CD4-positive, alpha-beta memory T cell (primary cell): ENCODE results near the gene KRTAP9-4. TPM values are rescaled to one million over a fixed set of nuclear protein-coding genes. Genes with fewer than 3 reads are reported as not detected.
A peak's percentile ranks its signal among the peaks of the same experiment; 100 is the strongest.
"Not testable (repeated sequence)": the region's sequence is repeated elsewhere in the genome, so short reads cannot be mapped to it uniquely, and the experiment has no call there.

Experiments
- CTCF ChIA-PET: fragments of 350-600 bp; sonication (Branson Sonifier 250); formaldehyde crosslinking; loops from one replicate; lab custom pipeline; 2021; ENCODE audit warnings: inconsistent platforms; ENCODE audit not compliant: partially characterized antibody; lab: Charles Lee
- POLR2A ChIA-PET: fragments of 350-600 bp; sonication (Branson Sonifier 250); formaldehyde crosslinking; loops from one replicate; lab custom pipeline; 2021; ENCODE audit not compliant: partially characterized antibody; lab: Charles Lee
- DNase-seq, 5 donors: peaks; one replicate each; pipeline versions ENCODE4 v3.0.0 to v3.0.0-alpha.2; 2020 to 2022; ENCODE audit warnings: mixed read lengths in 1 of 5
- H3K27ac ChIP-seq: one replicate; pipeline ENCODE4 v1.7.0; 2013; ENCODE audit warnings: low read depth, low read length
- H3K27me3 ChIP-seq: 2 replicates; pipeline ENCODE4 v1.7.0; 2013; ENCODE audit warnings: mild to moderate bottlenecking, low read length, moderate library complexity; ENCODE audit not compliant: insufficient read depth
- H3K36me3 ChIP-seq: 2 replicates; pipeline ENCODE4 v1.7.0; 2013; ENCODE audit warnings: mild to moderate bottlenecking, low read length, moderate library complexity; ENCODE audit not compliant: insufficient read depth
- H3K4me1 ChIP-seq: 2 replicates; pipeline ENCODE4 v1.7.0; 2013; ENCODE audit warnings: mild to moderate bottlenecking, low read length, moderate library complexity; ENCODE audit not compliant: insufficient read depth
- H3K4me3 ChIP-seq, 2 donors: one replicate each; pipeline ENCODE4 v1.7.0; 2013; ENCODE audit warnings: low read length in 2 of 2, mild to moderate bottlenecking in 1 of 2
- H3K9me3 ChIP-seq, 2 donors: one replicate each; pipeline ENCODE4 v1.7.0; 2013; ENCODE audit warnings: low read length in 2 of 2, control low read depth in 1 of 2; ENCODE audit not compliant: control insufficient read depth in 1 of 2
- H3K27ac Mint-ChIP-seq, 7 donors: one replicate each; pipeline ENCODE4 v1.8.0; 2020 to 2021; ENCODE audit warnings: mixed read lengths in 7 of 7, mild to moderate bottlenecking in 6 of 7, inconsistent platforms in 3 of 7, moderate library complexity in 3 of 7
- H3K27me3 Mint-ChIP-seq, 2 donors: one replicate each; pipeline ENCODE4 v1.8.0; 2020 to 2021; ENCODE audit warnings: mixed read lengths in 2 of 2
- H3K36me3 Mint-ChIP-seq, 2 donors: one replicate each; pipeline ENCODE4 v1.8.0; 2020 to 2021; ENCODE audit warnings: mixed read lengths in 2 of 2, inconsistent platforms in 1 of 2, mild to moderate bottlenecking in 1 of 2
- H3K4me1 Mint-ChIP-seq, 4 donors: one replicate each; pipeline ENCODE4 v1.8.0; 2020 to 2021; ENCODE audit warnings: mixed read lengths in 4 of 4, mild to moderate bottlenecking in 1 of 4
- H3K4me3 Mint-ChIP-seq, 8 donors: one replicate each; pipeline ENCODE4 v1.8.0; 2020 to 2021; ENCODE audit warnings: mixed read lengths in 8 of 8, mild to moderate bottlenecking in 7 of 8, moderate library complexity in 6 of 8, inconsistent platforms in 3 of 8
- H3K9me3 Mint-ChIP-seq, 8 donors: one replicate each; pipeline ENCODE4 v1.8.0; 2020 to 2021; ENCODE audit warnings: mixed read lengths in 8 of 8, mild to moderate bottlenecking in 5 of 8, inconsistent platforms in 3 of 8, moderate library complexity in 1 of 8
- intact Hi-C: fragments of 100-400 bp; cut with micrococcal nuclease; formaldehyde crosslinking; loops from one replicate; pipeline ENCODE4 v1.15.1; 2023
- polyA plus RNA-seq, 2 donors: library from polyadenylated mRNA; unstranded; fragments of 300-500 nt; fragmentation: Illumina TruSeq; gene quantifications; one replicate each; pipeline ENCODE4 v1.2.3, GENCODE V29; 2021
- total RNA-seq, 2 experiments: library from RNA; stranded (reverse); gene quantifications; one replicate each; pipeline ENCODE4 v1.2.3, GENCODE V29; 2021

The KRTAP9-4 gene
- total and polyA plus RNA-seq, 4 experiments from 2014 or later: not detected

GRCh38 chr17:41267711-41268110 lies 18.2 kb downstream of the KRTAP9-4 start:
- peaks cover 9 to 19% of the 10 kb centered on the region in 2 donors for H3K27me3 Mint-ChIP-seq

GRCh38 chr17:41271323-41271722 lies 21.8 kb downstream of the KRTAP9-4 start:
- Mint-ChIP-seq H3K27me3 (peaks cover 14 to 16% of the 10 kb centered on the region in 2 donors), H3K4me1 (peaks cover 0 to 10% (median 4%) of the 10 kb centered on the region in 4 donors)
- H3K27ac Mint-ChIP-seq, H3K4me3 Mint-ChIP-seq, H3K27ac ChIP-seq, H3K4me1 ChIP-seq, H3K36me3 Mint-ChIP-seq, POLR2A ChIA-PET, H3K9me3 ChIP-seq, H3K9me3 Mint-ChIP-seq, intact Hi-C loops, H3K27me3 ChIP-seq, H3K36me3 ChIP-seq, DNase-seq, H3K4me3 ChIP-seq: not testable (repeated sequence)
- CTCF ChIA-PET: interaction anchor here (3.0 kb wide), 1 partner anchor 51 kb away, joined by 10 read pairs; no protein-coding TSS in a partner anchor

More at GRCh38 chr17:41267711-41268110, 18.2 kb downstream of the KRTAP9-4 start:
- Mint-ChIP-seq H3K36me3 (no peaks in the 10 kb centered on the region), H3K4me1 (peaks cover 0 to 15% (median 8%) of the 10 kb centered on the region in 4 donors), H3K9me3 (peaks cover 0 to 2% (median 0%) of the 10 kb centered on the region in 8 donors), H3K4me3 (no peak overlapping the region), H3K27ac (no peak overlapping the region)
- Histone ChIP-seq H3K27me3 (no peaks in the 10 kb centered on the region), H3K9me3 (no peaks in the 10 kb centered on the region), H3K4me3 (no peak overlapping the region), H3K36me3 (no peaks in the 10 kb centered on the region), H3K4me1 (no peaks in the 10 kb centered on the region), H3K27ac (no peak overlapping the region)
- CTCF ChIA-PET: interaction anchor here (1.3 kb wide), 1 partner anchor 55 kb away, joined by 4 read pairs; no protein-coding TSS in a partner anchor
- POLR2A ChIA-PET: no interaction called here
- intact Hi-C loops: no loop called here
- no peak for DNase-seq

DNA sequence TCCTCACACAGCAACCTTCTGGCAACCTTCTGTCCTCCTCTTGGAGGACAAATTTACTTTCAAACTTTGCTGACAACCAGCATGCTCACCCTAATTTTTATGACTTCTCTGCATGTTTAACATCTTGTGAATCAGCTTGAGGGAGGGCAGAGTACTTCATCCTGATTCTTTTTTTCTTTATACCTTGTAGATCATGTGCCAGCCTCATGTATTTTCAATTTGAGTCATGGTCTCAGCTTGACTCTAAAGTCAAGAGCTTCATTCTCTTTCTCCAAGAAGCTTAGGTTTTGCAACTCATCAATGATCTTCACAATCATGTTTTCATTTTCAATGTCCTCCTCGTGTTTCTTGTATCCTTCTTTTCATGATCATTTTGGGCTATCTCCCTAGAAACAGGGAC lies 22.4 kb downstream of the KRTAP9-4 start:
- no peak overlapping the region for H3K27ac ChIP-seq
- no peak for DNase-seq
- no peaks in the 10 kb centered on the region for H3K27me3 ChIP-seq
- no peak overlapping the region for H3K4me3 ChIP-seq
- Mint-ChIP-seq H3K27ac (no peak overlapping the region), H3K9me3 (peaks cover 0 to 2% (median 0%) of the 10 kb centered on the region in 8 donors), H3K4me1 (peaks cover 0 to 10% (median 4%) of the 10 kb centered on the region in 4 donors), H3K27me3 (peaks cover 16% of the 10 kb centered on the region in 2 donors), H3K36me3 (no peaks in the 10 kb centered on the region), H3K4me3 (no peak overlapping the region)
- no peaks in the 10 kb centered on the region for H3K36me3 ChIP-seq
- CTCF ChIA-PET: interaction anchor here (3.0 kb wide), 1 partner anchor 50 kb away, joined by 10 read pairs; no protein-coding TSS in a partner anchor
- no peaks in the 10 kb centered on the region for H3K4me1 ChIP-seq
- intact Hi-C loops: no loop called here
- POLR2A ChIA-PET: no interaction called here
- no peaks in the 10 kb centered on the region for H3K9me3 ChIP-seq

- H3K27me3 ChIP-seq, H3K27ac Mint-ChIP-seq, H3K9me3 Mint-ChIP-seq, H3K4me1 ChIP-seq, H3K36me3 ChIP-seq, H3K9me3 ChIP-seq, CTCF ChIA-PET, DNase-seq, H3K4me3 Mint-ChIP-seq, H3K27ac ChIP-seq, H3K36me3 Mint-ChIP-seq, POLR2A ChIA-PET, H3K4me1 Mint-ChIP-seq, H3K4me3 ChIP-seq: not testable (repeated sequence)
- peaks cover 14 to 19% of the 10 kb centered on the region in 2 donors for H3K27me3 Mint-ChIP-seq
- intact Hi-C loops: loop anchor here (1.0 kb wide), 1 partner anchor 11 kb away; no protein-coding TSS in a partner anchor
These were observed 26.2 kb downstream of the KRTAP9-4 start, which contains the start of gene KRTAP9-7 for GRCh38 chr17:41275648-41276190. TSS of gene KRTAP9-7 (plus strand) at chr17:41275698. CDS start at chr17:41275698, 0 bp downstream.

- peaks cover 16 to 19% of the 10 kb centered on the region in 2 donors for H3K27me3 Mint-ChIP-seq
- no peaks in the 10 kb centered on the region for H3K9me3 ChIP-seq
- H3K36me3 ChIP-seq: no peaks in the 10 kb centered on the region
- CTCF ChIA-PET: no interaction called here
- intact Hi-C loops: no loop called here
- DNase-seq: no peak
- no peaks in the 10 kb centered on the region for H3K36me3 Mint-ChIP-seq
- H3K4me1 Mint-ChIP-seq: peaks cover under 1 to 2% (median 1%) of the 10 kb centered on the region in 4 donors
- peak overlapping the region in 1 of 7 donors; percentile 33 for H3K27ac Mint-ChIP-seq
- H3K9me3 Mint-ChIP-seq: peaks cover 0 to 4% (median 0%) of the 10 kb centered on the region in 8 donors
- no peaks in the 10 kb centered on the region for H3K27me3 ChIP-seq
- no peak overlapping the region for H3K27ac ChIP-seq
- no peak overlapping the region for H3K4me3 ChIP-seq
- H3K4me3 Mint-ChIP-seq: no peak overlapping the region
- POLR2A ChIA-PET: no interaction called here
- no peaks in the 10 kb centered on the region for H3K4me1 ChIP-seq
These were observed 28.9 kb downstream of the KRTAP9-4 start for GRCh38 chr17:41278176-41278955.

GRCh38 chr17:41284043-41284442 lies 34.6 kb downstream of the KRTAP9-4 start:
- H3K4me3 Mint-ChIP-seq: no peak overlapping the region
- no peak for DNase-seq
- Histone ChIP-seq H3K4me1 (peaks cover 6% of the 10 kb centered on the region), H3K4me3 (no peak overlapping the region), H3K27me3 (no peaks in the 10 kb centered on the region), H3K9me3 (no peaks in the 10 kb centered on the region), H3K27ac (no peak overlapping the region), H3K36me3 (no peaks in the 10 kb centered on the region)
- H3K27ac Mint-ChIP-seq: no peak overlapping the region
- peaks cover 0 to 2% (median 0%) of the 10 kb centered on the region in 8 donors for H3K9me3 Mint-ChIP-seq
- H3K36me3 Mint-ChIP-seq: no peaks in the 10 kb centered on the region
- ChIA-PET POLR2A (interaction anchor here (0.9 kb wide), 1 partner anchor 25 kb away, joined by 3 read pairs; the partner anchor contains the start of gene KRTAP16-1), CTCF (no interaction called here)
- H3K27me3 Mint-ChIP-seq: peaks cover 0 to 4% of the 10 kb centered on the region in 2 donors
- intact Hi-C loops: no loop called here
- peaks cover 3 to 14% (median 10%) of the 10 kb centered on the region in 4 donors for H3K4me1 Mint-ChIP-seq

DNA sequence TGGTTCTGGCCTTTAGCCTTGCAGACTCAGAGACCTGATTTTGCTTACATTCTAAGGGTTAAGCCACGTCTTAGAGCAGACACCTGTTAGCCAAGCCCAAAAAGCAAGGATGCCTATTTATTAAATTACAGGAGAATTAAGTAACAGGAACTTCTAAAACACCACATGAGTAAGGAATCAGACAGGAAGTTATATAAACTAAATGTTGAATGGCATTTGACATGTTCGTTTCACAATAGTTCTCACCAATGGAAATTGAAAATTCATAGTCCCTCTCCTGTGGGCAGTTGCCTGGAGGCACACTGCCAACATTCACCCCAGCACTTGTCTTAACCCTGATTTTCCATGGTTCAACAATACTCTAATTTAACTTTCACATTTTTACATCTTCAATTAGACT lies 35.1 kb downstream of the KRTAP9-4 start:
- no peaks in the 10 kb centered on the region for H3K9me3 ChIP-seq
- ChIA-PET POLR2A (interaction anchor here (0.9 kb wide), 1 partner anchor 24 kb away, joined by 3 read pairs; the partner anchor contains the start of gene KRTAP16-1), CTCF (no interaction called here)

More for the DNA sequence above, 35.1 kb downstream of the KRTAP9-4 start:
- peaks cover 6% of the 10 kb centered on the region for H3K4me1 ChIP-seq
- H3K27ac ChIP-seq: no peak overlapping the region
- Mint-ChIP-seq H3K27ac (peak overlapping the region in 1 of 7 donors; percentile 31), H3K9me3 (peaks cover 0 to 2% (median 0%) of the 10 kb centered on the region in 8 donors), H3K27me3 (peaks cover 0 to 4% of the 10 kb centered on the region in 2 donors), H3K4me3 (no peak overlapping the region), H3K36me3 (no peaks in the 10 kb centered on the region), H3K4me1 (peaks cover 3 to 14% (median 10%) of the 10 kb centered on the region in 4 donors)
- DNase-seq: no peak
- H3K36me3 ChIP-seq: no peaks in the 10 kb centered on the region
- H3K4me3 ChIP-seq: no peak overlapping the region
- H3K27me3 ChIP-seq: no peaks in the 10 kb centered on the region
- intact Hi-C loops: no loop called here
